Panc1 (cell line): Measurements from ENCODE around the gene LIN9. TPM values are rescaled to one million over a fixed set of nuclear protein-coding genes. Genes with fewer than 3 reads are reported as not detected.

ENCODE experiments used
- ATAC-seq: fragments of 200-7000 bp; cut with Tn5 transposase; 2 replicates; pipeline ENCODE4 v1.9.1; 2020; ENCODE audit warnings: mild to moderate bottlenecking, moderate library complexity
- BruUV-seq: library from RNA; stranded (reverse); fragments of 400-500 nt; replicated peaks from 2 replicates; lab custom pipeline; 2021; lab: Mats Ljungman, UMichigan
- CTCF ChIA-PET: fragments of 300-600 bp; sonication (Branson Sonifier 250); formaldehyde crosslinking; loops from one replicate; lab custom pipeline; 2022; ENCODE audit warnings: antibody characterized with exemption; lab: Charles Lee
- POLR2A ChIA-PET: fragments of 300-600 bp; sonication (Branson Sonifier 250); formaldehyde crosslinking; loops from one replicate; lab custom pipeline; 2022; ENCODE audit warnings: antibody characterized with exemption; lab: Charles Lee
- DNase-seq: peaks from one replicate; pipeline ENCODE4 v3.0.0-alpha.2; 2010; ENCODE audit warnings: low read depth, low spot score
- H3K27ac ChIP-seq: 2 replicates; pipeline ENCODE4 v1.5.1; 2011; ENCODE audit warnings: mild to moderate bottlenecking, low read length, inconsistent platforms
- H3K27me3 ChIP-seq: fragments of 200-500 bp; sonication (Bioruptor generic); 2 replicates; pipeline ENCODE4 v1.6.0; 2014; ENCODE audit warnings: low read length, inconsistent platforms; ENCODE audit not compliant: control insufficient read depth, insufficient read depth
- H3K36me3 ChIP-seq: fragments of 200-500 bp; sonication (Bioruptor generic); 2 replicates; pipeline ENCODE4 v1.5.1; 2014; ENCODE audit warnings: inconsistent platforms, mild to moderate bottlenecking, low read length, moderate library complexity; ENCODE audit not compliant: control insufficient read depth, insufficient read depth
- H3K4me1 ChIP-seq: 2 replicates; pipeline ENCODE4 v1.5.1; 2011; ENCODE audit warnings: inconsistent platforms, mild to moderate bottlenecking, low read length, moderate library complexity; ENCODE audit not compliant: control insufficient read depth, insufficient read depth
- H3K4me3 ChIP-seq, 2 experiments: 2 replicates each; pipeline ENCODE4 v1.5.1; 2011 to 2012; ENCODE audit warnings: low read depth in 2 of 2, low read length in 2 of 2, mild to moderate bottlenecking in 2 of 2, inconsistent platforms in 1 of 2, moderate library complexity in 1 of 2
- H3K9me3 ChIP-seq: fragments of 200-500 bp; sonication (Bioruptor generic); 2 replicates; pipeline ENCODE4 v1.5.1; 2014; ENCODE audit warnings: low read depth, mild to moderate bottlenecking, inconsistent platforms, low read length, moderate library complexity; ENCODE audit not compliant: control insufficient read depth, insufficient read depth
- POLR2AphosphoS5 ChIP-seq: IDR thresholded peaks from 2 replicates; pipeline ENCODE4 v1.6.1; 2012; ENCODE audit warnings: mild to moderate bottlenecking, low read depth, low read length, moderate library complexity
- SIN3A ChIP-seq: IDR thresholded peaks from 2 replicates; pipeline ENCODE4 v1.6.1; 2012; ENCODE audit warnings: low read depth, mild to moderate bottlenecking, low read length, moderate library complexity, borderline replicate concordance; ENCODE audit not compliant: insufficient read depth
- TCF7L2 ChIP-seq: IDR thresholded peaks from 2 replicates; pipeline ENCODE4 v1.6.1; 2011; ENCODE audit warnings: mild to moderate bottlenecking, low read depth, low read length, inconsistent platforms
- in situ Hi-C: cut with HindIII; loops from 2 replicates; pipeline ENCODE4 v1.10.0; 2016; ENCODE audit warnings: low sequenced_read_pairs, low pct_unique_long_range_greater_than_20kb
- intact Hi-C: fragments of 100-400 bp; cut with micrococcal nuclease; formaldehyde crosslinking; loops from one replicate; pipeline ENCODE4 v1.10.0; 2022; ENCODE audit not compliant: unreplicated experiment
- total RNA-seq: library from RNA; stranded (reverse); gene quantifications from one replicate; pipeline ENCODE4 v1.2.1, GENCODE V29; 2021; ENCODE audit not compliant: unreplicated experiment
- TF ChIP-seq, protein P1 (sequence below), 2 experiments: IDR thresholded peaks; 2 replicates each; pipeline ENCODE4 v1.6.1; 2011 to 2012; ENCODE audit warnings: low read depth in 2 of 2, control low read depth in 1 of 2, low read length in 1 of 2, mild to moderate bottlenecking in 1 of 2, moderate library complexity in 1 of 2; ENCODE audit not compliant: insufficient read depth in 1 of 2
- TF ChIP-seq, protein P2 (sequence below): fragments of 450-650 bp; IDR thresholded peaks from 2 replicates; pipeline ENCODE4 v1.5.1; 2017; ENCODE audit warnings: mild to moderate bottlenecking

LIN9 gene
- total RNA-seq, 1 experiment from 2014 or later, result 11.4 TPM

DNA sequence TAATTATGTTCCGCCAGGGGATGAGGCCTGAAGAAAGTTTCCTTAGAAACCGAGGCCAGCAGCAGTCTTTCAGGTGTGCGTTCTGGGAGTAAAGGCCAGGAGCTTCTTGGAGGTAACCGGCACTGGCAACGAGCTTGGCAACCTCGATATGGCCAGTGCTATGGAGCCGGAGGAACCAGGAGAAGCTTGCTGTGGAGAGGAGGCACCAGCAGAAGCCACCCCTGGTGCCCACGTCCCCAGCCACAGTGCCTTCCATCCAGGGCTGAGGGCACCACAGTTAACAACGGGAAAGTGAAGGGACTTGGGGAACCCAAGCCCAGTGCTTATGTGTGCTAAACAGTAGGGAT, 41.5 kb upstream of the LIN9 start:
- intact Hi-C loops, result no loop called here
- in situ Hi-C loops, result no loop called here
- Histone ChIP-seq H3K27me3 (no peaks in the 10 kb centered on the region), H3K36me3 (no peaks in the 10 kb centered on the region), H3K9me3 (no peaks in the 10 kb centered on the region), H3K27ac (no peak overlapping the region), H3K4me3 (no peak overlapping the region), H3K4me1 (no peaks in the 10 kb centered on the region)
- no TSS peak for BruUV-seq
- ChIA-PET POLR2A (no interaction called here), CTCF (no interaction called here)
- DNase-seq (no peak), ATAC-seq (no peak)
- TF ChIP-seq SIN3A, result no peak
- TF ChIP-seq, protein P1, sequence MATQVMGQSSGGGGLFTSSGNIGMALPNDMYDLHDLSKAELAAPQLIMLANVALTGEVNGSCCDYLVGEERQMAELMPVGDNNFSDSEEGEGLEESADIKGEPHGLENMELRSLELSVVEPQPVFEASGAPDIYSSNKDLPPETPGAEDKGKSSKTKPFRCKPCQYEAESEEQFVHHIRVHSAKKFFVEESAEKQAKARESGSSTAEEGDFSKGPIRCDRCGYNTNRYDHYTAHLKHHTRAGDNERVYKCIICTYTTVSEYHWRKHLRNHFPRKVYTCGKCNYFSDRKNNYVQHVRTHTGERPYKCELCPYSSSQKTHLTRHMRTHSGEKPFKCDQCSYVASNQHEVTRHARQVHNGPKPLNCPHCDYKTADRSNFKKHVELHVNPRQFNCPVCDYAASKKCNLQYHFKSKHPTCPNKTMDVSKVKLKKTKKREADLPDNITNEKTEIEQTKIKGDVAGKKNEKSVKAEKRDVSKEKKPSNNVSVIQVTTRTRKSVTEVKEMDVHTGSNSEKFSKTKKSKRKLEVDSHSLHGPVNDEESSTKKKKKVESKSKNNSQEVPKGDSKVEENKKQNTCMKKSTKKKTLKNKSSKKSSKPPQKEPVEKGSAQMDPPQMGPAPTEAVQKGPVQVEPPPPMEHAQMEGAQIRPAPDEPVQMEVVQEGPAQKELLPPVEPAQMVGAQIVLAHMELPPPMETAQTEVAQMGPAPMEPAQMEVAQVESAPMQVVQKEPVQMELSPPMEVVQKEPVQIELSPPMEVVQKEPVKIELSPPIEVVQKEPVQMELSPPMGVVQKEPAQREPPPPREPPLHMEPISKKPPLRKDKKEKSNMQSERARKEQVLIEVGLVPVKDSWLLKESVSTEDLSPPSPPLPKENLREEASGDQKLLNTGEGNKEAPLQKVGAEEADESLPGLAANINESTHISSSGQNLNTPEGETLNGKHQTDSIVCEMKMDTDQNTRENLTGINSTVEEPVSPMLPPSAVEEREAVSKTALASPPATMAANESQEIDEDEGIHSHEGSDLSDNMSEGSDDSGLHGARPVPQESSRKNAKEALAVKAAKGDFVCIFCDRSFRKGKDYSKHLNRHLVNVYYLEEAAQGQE (IDR thresholded peaks at IDR 0.05; ENCODE audit: insufficient read depth in 1 of 2, low read depth in 2 of 2, low read length in 1 of 2), result no peak
- TF ChIP-seq, protein P2, sequence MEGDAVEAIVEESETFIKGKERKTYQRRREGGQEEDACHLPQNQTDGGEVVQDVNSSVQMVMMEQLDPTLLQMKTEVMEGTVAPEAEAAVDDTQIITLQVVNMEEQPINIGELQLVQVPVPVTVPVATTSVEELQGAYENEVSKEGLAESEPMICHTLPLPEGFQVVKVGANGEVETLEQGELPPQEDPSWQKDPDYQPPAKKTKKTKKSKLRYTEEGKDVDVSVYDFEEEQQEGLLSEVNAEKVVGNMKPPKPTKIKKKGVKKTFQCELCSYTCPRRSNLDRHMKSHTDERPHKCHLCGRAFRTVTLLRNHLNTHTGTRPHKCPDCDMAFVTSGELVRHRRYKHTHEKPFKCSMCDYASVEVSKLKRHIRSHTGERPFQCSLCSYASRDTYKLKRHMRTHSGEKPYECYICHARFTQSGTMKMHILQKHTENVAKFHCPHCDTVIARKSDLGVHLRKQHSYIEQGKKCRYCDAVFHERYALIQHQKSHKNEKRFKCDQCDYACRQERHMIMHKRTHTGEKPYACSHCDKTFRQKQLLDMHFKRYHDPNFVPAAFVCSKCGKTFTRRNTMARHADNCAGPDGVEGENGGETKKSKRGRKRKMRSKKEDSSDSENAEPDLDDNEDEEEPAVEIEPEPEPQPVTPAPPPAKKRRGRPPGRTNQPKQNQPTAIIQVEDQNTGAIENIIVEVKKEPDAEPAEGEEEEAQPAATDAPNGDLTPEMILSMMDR, result no peak
- no peak for TF ChIP-seq POLR2AphosphoS5
- TF ChIP-seq TCF7L2, result no peak

DNA sequence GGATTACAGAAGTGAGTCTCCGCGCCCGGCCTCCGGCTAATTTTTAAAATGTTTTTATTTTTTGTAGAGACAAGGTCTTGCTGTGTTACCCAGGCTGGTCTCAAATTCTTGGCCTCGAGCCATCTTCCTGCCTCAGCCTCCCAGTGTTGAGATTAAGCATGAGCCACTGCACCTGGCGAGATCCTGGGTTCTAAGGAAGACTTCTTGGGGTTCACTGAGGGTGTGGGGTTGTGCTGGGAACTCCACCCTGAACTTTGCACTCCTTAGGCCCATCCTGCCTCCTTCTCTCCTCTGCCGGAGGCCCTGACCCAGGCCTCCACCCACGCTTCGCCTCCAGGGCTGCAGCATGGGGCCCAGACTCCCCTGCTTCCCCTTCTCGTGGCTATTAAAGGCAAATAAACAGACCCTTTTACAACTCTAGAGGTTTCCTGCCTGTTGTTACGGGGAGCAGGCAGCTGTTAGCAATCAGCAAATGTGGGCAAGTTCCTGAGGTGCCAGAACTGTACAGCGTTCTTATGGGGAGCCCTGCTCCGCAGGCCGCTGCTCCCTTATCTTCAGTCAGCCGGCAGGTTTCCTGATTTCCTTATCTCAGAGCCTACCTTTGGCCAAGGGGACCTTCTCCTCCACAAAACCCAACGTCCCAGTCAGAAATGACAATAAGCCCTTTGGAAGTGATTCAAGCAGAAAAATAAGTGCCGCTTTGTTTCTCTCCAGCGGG, 41.0 kb upstream of the LIN9 start:
- DNase-seq, result no peak
- CTCF ChIA-PET, result no interaction called here
- ATAC-seq, result no peak

DNA sequence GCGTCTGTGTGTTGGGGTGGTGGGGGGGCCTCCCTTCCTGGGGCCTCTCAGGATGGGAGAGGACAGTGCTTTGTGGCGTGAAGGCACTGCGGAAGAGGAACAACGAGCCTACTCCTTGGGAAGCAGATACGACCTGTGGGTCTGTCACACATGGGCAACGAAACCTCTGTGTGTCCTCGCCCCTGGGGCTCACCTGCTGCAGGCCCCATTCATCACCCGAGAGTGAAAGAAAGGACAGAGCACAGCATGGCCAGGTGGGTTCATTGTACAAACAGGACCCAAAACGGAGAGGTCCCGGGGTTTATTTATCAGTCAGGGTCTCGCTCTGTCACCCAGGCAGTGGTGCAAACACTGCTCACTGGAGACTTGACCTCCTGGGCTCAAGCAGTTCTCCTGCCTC, 40.1 kb upstream of the LIN9 start:
- Histone ChIP-seq H3K4me1 (no peaks in the 10 kb centered on the region), H3K27me3 (no peaks in the 10 kb centered on the region), H3K36me3 (no peaks in the 10 kb centered on the region), H3K27ac (no peak overlapping the region), H3K4me3 (no peak overlapping the region), H3K9me3 (no peaks in the 10 kb centered on the region)
- TF ChIP-seq SIN3A, result no peak
- TF ChIP-seq, protein P2, result no peak
- TF ChIP-seq, protein P1 (IDR thresholded peaks at IDR 0.05; ENCODE audit: insufficient read depth in 1 of 2, low read depth in 2 of 2, low read length in 1 of 2), result no peak
- TF ChIP-seq TCF7L2, result no peak
- TF ChIP-seq POLR2AphosphoS5, result no peak
- intact Hi-C loops (no loop called here), in situ Hi-C loops (no loop called here)
- DNase-seq, result no peak
- CTCF ChIA-PET, result no interaction called here
- BruUV-seq, result no TSS peak
- no peak for ATAC-seq
- POLR2A ChIA-PET, result no interaction called here

More for the DNA sequence above, 41.0 kb upstream of the LIN9 start:
- Histone ChIP-seq H3K4me3 (no peak overlapping the region), H3K9me3 (no peaks in the 10 kb centered on the region), H3K36me3 (no peaks in the 10 kb centered on the region), H3K4me1 (no peaks in the 10 kb centered on the region), H3K27me3 (no peaks in the 10 kb centered on the region), H3K27ac (no peak overlapping the region)
- in situ Hi-C loops (no loop called here), intact Hi-C loops (no loop called here)
- POLR2A ChIA-PET, result no interaction called here
- no TSS peak for BruUV-seq
- TF ChIP-seq POLR2AphosphoS5 (no peak), TCF7L2 (no peak)
